Peyer's patch (tissue), 4 donors: ENCODE results near the gene GNAQ.
"Not testable (repeated sequence)": the region's sequence is repeated elsewhere in the genome, so short reads cannot be mapped to it uniquely, and the experiment has no call there.

ENCODE experiments used
- POLR2A ChIP-seq, 2 donors: fragments of 450-650 bp; IDR thresholded peaks; one replicate each; pipeline ENCODE4 v1.5.1; 2017; ENCODE audit warnings: antibody characterized with exemption in 2 of 2, mild to moderate bottlenecking in 2 of 2, moderate library complexity in 2 of 2
- TF ChIP-seq, protein P1 (sequence below), 6 experiments: fragments of 450-650 bp in 4 of 6; fragments of 200-600 bp in 2 of 6; sonication (generic) in 1 of 6; IDR thresholded peaks; one replicate each; pipeline ENCODE4 v1.5.1; 2017 to 2019; ENCODE audit warnings: antibody characterized with exemption in 6 of 6, mild to moderate bottlenecking in 3 of 6, moderate library complexity in 1 of 6

GRCh38 chr9:77860953-77861352, 170.7 kb downstream of the GNAQ start:
- TF ChIP-seq, protein P1, sequence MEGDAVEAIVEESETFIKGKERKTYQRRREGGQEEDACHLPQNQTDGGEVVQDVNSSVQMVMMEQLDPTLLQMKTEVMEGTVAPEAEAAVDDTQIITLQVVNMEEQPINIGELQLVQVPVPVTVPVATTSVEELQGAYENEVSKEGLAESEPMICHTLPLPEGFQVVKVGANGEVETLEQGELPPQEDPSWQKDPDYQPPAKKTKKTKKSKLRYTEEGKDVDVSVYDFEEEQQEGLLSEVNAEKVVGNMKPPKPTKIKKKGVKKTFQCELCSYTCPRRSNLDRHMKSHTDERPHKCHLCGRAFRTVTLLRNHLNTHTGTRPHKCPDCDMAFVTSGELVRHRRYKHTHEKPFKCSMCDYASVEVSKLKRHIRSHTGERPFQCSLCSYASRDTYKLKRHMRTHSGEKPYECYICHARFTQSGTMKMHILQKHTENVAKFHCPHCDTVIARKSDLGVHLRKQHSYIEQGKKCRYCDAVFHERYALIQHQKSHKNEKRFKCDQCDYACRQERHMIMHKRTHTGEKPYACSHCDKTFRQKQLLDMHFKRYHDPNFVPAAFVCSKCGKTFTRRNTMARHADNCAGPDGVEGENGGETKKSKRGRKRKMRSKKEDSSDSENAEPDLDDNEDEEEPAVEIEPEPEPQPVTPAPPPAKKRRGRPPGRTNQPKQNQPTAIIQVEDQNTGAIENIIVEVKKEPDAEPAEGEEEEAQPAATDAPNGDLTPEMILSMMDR (IDR thresholded peaks at IDR 0.05): not testable (repeated sequence)
- not testable (repeated sequence) for TF ChIP-seq POLR2A (IDR thresholded peaks at IDR 0.05)
